ENCODE data around the gene DENND1A.

Gene DENND1A

GRCh38 chr9:123812984-123813383 is 116.9 kb downstream of the DENND1A start:
- no peak for DNase-seq

GRCh38 chr9:123807251-123807650 is 122.7 kb downstream of the DENND1A start:
- no peak for DNase-seq

- DNase-seq = no peak
Observed at GRCh38 chr9:123806829-123807228, 123.1 kb downstream of the DENND1A start.

GRCh38 chr9:123798195-123798594 is 131.7 kb downstream of the DENND1A start:
- DNase-seq = no peak

- DNase-seq = peak in 1 of 2 donors; percentile 40
Observed at GRCh38 chr9:123796618-123797484, 133.1 kb downstream of the DENND1A start.

GRCh38 chr9:123796094-123796493 is 133.8 kb downstream of the DENND1A start:
- DNase-seq = no peak

- no peak for DNase-seq
Observed at GRCh38 chr9:123795336-123795735, 134.6 kb downstream of the DENND1A start.

GRCh38 chr9:123792501-123792900 is 137.4 kb downstream of the DENND1A start:
- no peak for DNase-seq

- DNase-seq = no peak
Observed at GRCh38 chr9:123789554-123790292, 140.2 kb downstream of the DENND1A start.

GRCh38 chr9:123787416-123787815 is 142.5 kb downstream of the DENND1A start:
- no peak for DNase-seq

GRCh38 chr9:123784518-123784917 is 145.4 kb downstream of the DENND1A start:
- DNase-seq = no peak

GRCh38 chr9:123778232-123778902 is 151.6 kb downstream of the DENND1A start:
- DNase-seq = no peak

- DNase-seq = no peak
Observed at GRCh38 chr9:123776708-123777537, 153.0 kb downstream of the DENND1A start.

GRCh38 chr9:123775289-123776284 is 154.3 kb downstream of the DENND1A start:
- no peak for DNase-seq

- DNase-seq = no peak
Observed at GRCh38 chr9:123773783-123774182, 156.1 kb downstream of the DENND1A start.

GRCh38 chr9:123772967-123773366 is 157.0 kb downstream of the DENND1A start:
- no peak for DNase-seq

GRCh38 chr9:123772374-123772773 is 157.6 kb downstream of the DENND1A start:
- no peak for DNase-seq

GRCh38 chr9:123771690-123772089 is 158.2 kb downstream of the DENND1A start:
- DNase-seq = no peak

- DNase-seq = no peak
Observed at GRCh38 chr9:123769719-123770118, 160.2 kb downstream of the DENND1A start.

GRCh38 chr9:123763910-123764588 is 165.9 kb downstream of the DENND1A start:
- no peak for DNase-seq

Measured in bone marrow (tissue), 2 donors.